HCT116 (cell line): ENCODE data around the gene SLC66A3. TPM values are rescaled to one million over a fixed set of nuclear protein-coding genes. Genes with fewer than 3 reads are reported as not detected.

ENCODE experiments used
- ATAC-seq: fragments of 200-7000 bp; cut with Tn5 transposase; 2 replicates; pipeline ENCODE4 v1.9.1; 2020; ENCODE audit warnings: mild to moderate bottlenecking, moderate library complexity
- BruUV-seq: library from RNA; stranded (reverse); fragments of 400-500 nt; replicated peaks from 2 replicates; lab custom pipeline; 2021; lab: Mats Ljungman, UMichigan
- CTCF ChIA-PET: fragments of 300-600 bp; sonication (Branson Sonifier 250); formaldehyde crosslinking; loops from one replicate; lab custom pipeline; 2021; ENCODE audit warnings: antibody characterized with exemption; lab: Charles Lee
- POLR2A ChIA-PET: fragments of 300-600, 350-600 bp; sonication (Branson Sonifier 250); formaldehyde crosslinking; loops from one replicate; lab custom pipeline; 2021; ENCODE audit warnings: antibody characterized with exemption; lab: Charles Lee
- RAD21 ChIA-PET, 2 experiments: fragments of 300-600 bp; sonication (Branson Sonifier 250); formaldehyde crosslinking; loops; one replicate each; lab custom pipeline; 2023; ENCODE audit warnings: low total read pairs in 2 of 2; ENCODE audit not compliant: uncharacterized antibody in 2 of 2, unreplicated experiment in 2 of 2, low non-redundant PET in 1 of 2; lab: Charles Lee
- DNase-seq: peaks from one replicate; pipeline ENCODE4 v3.0.0-alpha.2; 2010; ENCODE audit warnings: low read depth, low spot score
- H2AFZ ChIP-seq: fragments of 200-600 bp; shearing (Covaris generic), sonication (generic); 2 replicates; pipeline ENCODE4 v1.6.1; 2017; ENCODE audit warnings: low read depth, mixed run types, mixed read lengths, antibody characterized with exemption, low read length; ENCODE audit not compliant: poor library complexity, severe bottlenecking
- H3K27ac ChIP-seq: 2 replicates; pipeline ENCODE4 v1.5.1; 2012; ENCODE audit warnings: low read depth, low read length
- H3K27me3 ChIP-seq: fragments of 200-600 bp; sonication (generic); 2 replicates; pipeline ENCODE4 v1.6.1; 2016; ENCODE audit warnings: mixed run types, low read length, mixed read lengths; ENCODE audit not compliant: insufficient read depth
- H3K36me3 ChIP-seq, 2 experiments: fragments of 200-500 bp in 1 of 2; fragments of 200-600 bp in 1 of 2; sonication (Bioruptor generic) in 1 of 2; sonication (generic) in 1 of 2; 2 replicates each; pipeline versions ENCODE4 v1.5.1 to v1.6.1; 2014 to 2016; ENCODE audit warnings: low read length in 2 of 2, inconsistent platforms in 1 of 2, mixed read lengths in 1 of 2, mixed run types in 1 of 2; ENCODE audit not compliant: insufficient read depth in 2 of 2, control insufficient read depth in 1 of 2
- H3K4me1 ChIP-seq, 2 experiments: fragments of 200-600 bp in 1 of 2; sonication (generic) in 1 of 2; 2 replicates each; pipeline versions ENCODE4 v1.5.1 to v1.6.1; 2012 to 2017; ENCODE audit warnings: low read length in 2 of 2, inconsistent platforms in 1 of 2, mild to moderate bottlenecking in 1 of 2, mixed read lengths in 1 of 2, mixed run types in 1 of 2, moderate library complexity in 1 of 2; ENCODE audit not compliant: insufficient read depth in 2 of 2, control insufficient read depth in 1 of 2
- H3K4me2 ChIP-seq: fragments of 200-600 bp; sonication (generic); 2 replicates; pipeline ENCODE4 v1.6.1; 2017; ENCODE audit warnings: mixed run types, low read length, mixed read lengths
- H3K4me3 ChIP-seq, 2 experiments: fragments of 200-600 bp in 1 of 2; sonication (generic) in 1 of 2; replicated peaks in 1 of 2; 2 replicates each; pipeline ENCODE4 v1.5.1; 2011 to 2016; ENCODE audit warnings: low read length in 2 of 2, control low read depth in 1 of 2, low read depth in 1 of 2, mild to moderate bottlenecking in 1 of 2, mixed read lengths in 1 of 2, mixed run types in 1 of 2
- H3K79me2 ChIP-seq: fragments of 200-600 bp; sonication (generic); 2 replicates; pipeline ENCODE4 v1.6.1; 2017; ENCODE audit warnings: mild to moderate bottlenecking, mixed run types, low read length, moderate library complexity, mixed read lengths; ENCODE audit not compliant: insufficient read depth
- H3K9ac ChIP-seq: fragments of 200-600 bp; sonication (generic); 2 replicates; pipeline ENCODE4 v1.6.1; 2016; ENCODE audit warnings: low read length, mixed read lengths
- H3K9me2 ChIP-seq: fragments of 200-600 bp; sonication (generic), shearing (Covaris generic); 2 replicates; pipeline ENCODE4 v1.6.1; 2017; ENCODE audit warnings: mixed run types, mild to moderate bottlenecking, moderate library complexity; ENCODE audit not compliant: insufficient read depth
- H3K9me3 ChIP-seq, 2 experiments: fragments of 200-500 bp in 1 of 2; fragments of 200-600 bp in 1 of 2; sonication (Bioruptor generic) in 1 of 2; sonication (generic) in 1 of 2; 2 replicates each; pipeline ENCODE4 v1.6.1; 2014 to 2017; ENCODE audit warnings: low read length in 2 of 2, mixed read lengths in 2 of 2, inconsistent platforms in 1 of 2, low read depth in 1 of 2, mild to moderate bottlenecking in 1 of 2, mixed run types in 1 of 2, moderate library complexity in 1 of 2; ENCODE audit not compliant: control insufficient read depth in 1 of 2, insufficient read depth in 1 of 2
- H4K20me1 ChIP-seq: fragments of 200-600 bp; sonication (generic), shearing (Covaris generic); 2 replicates; pipeline ENCODE4 v1.6.1; 2017; ENCODE audit warnings: mixed run types, mild to moderate bottlenecking, moderate library complexity; ENCODE audit not compliant: insufficient read depth
- ATF3 ChIP-seq: IDR thresholded peaks from 2 replicates; pipeline ENCODE4 v1.6.1; 2012
- CBX3 ChIP-seq: IDR thresholded peaks from 2 replicates; pipeline ENCODE4 v1.6.1; 2012; ENCODE audit warnings: low read depth
- CEBPB ChIP-seq: IDR thresholded peaks from 2 replicates; pipeline ENCODE4 v1.6.1; 2012; ENCODE audit warnings: low read depth
- EGR1 ChIP-seq: IDR thresholded peaks from 2 replicates; pipeline ENCODE4 v1.6.1; 2012; ENCODE audit warnings: low read depth
- ELF1 ChIP-seq: IDR thresholded peaks from 2 replicates; pipeline ENCODE4 v1.6.1; 2012; ENCODE audit warnings: low read depth, borderline replicate concordance
- EZH2 ChIP-seq: fragments of 200-600 bp; sonication (generic); IDR thresholded peaks from 2 replicates; pipeline ENCODE4 v1.6.1; 2017; ENCODE audit warnings: antibody characterized with exemption, mixed run types
- EZH2phosphoT487 ChIP-seq: fragments of 200-600 bp; IDR thresholded peaks from 2 replicates; pipeline ENCODE4 v1.6.1; 2018; ENCODE audit warnings: antibody characterized with exemption, borderline replicate concordance
- FOSL1 ChIP-seq: IDR thresholded peaks from 2 replicates; pipeline ENCODE4 v1.6.1; 2012; ENCODE audit warnings: low read depth
- JUND ChIP-seq: IDR thresholded peaks from 2 replicates; pipeline ENCODE4 v1.6.1; 2012
- POLR2A ChIP-seq: IDR thresholded peaks from 2 replicates; pipeline ENCODE4 v1.7.0; 2011; ENCODE audit warnings: borderline replicate concordance; ENCODE audit not compliant: insufficient read depth, insufficient read length; ENCODE audit errors: extremely low read depth
- POLR2AphosphoS5 ChIP-seq: IDR thresholded peaks from 2 replicates; pipeline ENCODE4 v1.6.1; 2011; ENCODE audit warnings: mild to moderate bottlenecking, low read depth, low read length, moderate library complexity
- RAD21 ChIP-seq: IDR thresholded peaks from 2 replicates; pipeline ENCODE4 v1.6.1; 2012; ENCODE audit warnings: low read depth, mild to moderate bottlenecking
- REST ChIP-seq: IDR thresholded peaks from 2 replicates; pipeline ENCODE4 v1.6.1; 2012; ENCODE audit warnings: low read depth
- SIN3A ChIP-seq: IDR thresholded peaks from 2 replicates; pipeline ENCODE4 v1.6.1; 2012; ENCODE audit warnings: low read depth
- SP1 ChIP-seq: IDR thresholded peaks from 2 replicates; pipeline ENCODE4 v1.6.1; 2012; ENCODE audit warnings: low read depth
- SRF ChIP-seq: IDR thresholded peaks from 2 replicates; pipeline ENCODE4 v1.6.1; 2012; ENCODE audit warnings: low read depth
- TCF7L2 ChIP-seq: IDR thresholded peaks from 2 replicates; pipeline ENCODE4 v1.7.0; 2011; ENCODE audit warnings: borderline replicate concordance, inconsistent platforms; ENCODE audit not compliant: insufficient read depth, insufficient read length; ENCODE audit errors: extremely low read depth
- YY1 ChIP-seq: IDR thresholded peaks from 2 replicates; pipeline ENCODE4 v1.6.1; 2011; ENCODE audit warnings: low read length, low read depth, moderate library complexity, mild to moderate bottlenecking; ENCODE audit not compliant: insufficient replicate concordance; ENCODE audit errors: extremely low read depth
- ZBTB33 ChIP-seq: IDR thresholded peaks from 2 replicates; pipeline ENCODE4 v1.6.1; 2011; ENCODE audit warnings: mild to moderate bottlenecking, low read length, moderate library complexity; ENCODE audit not compliant: insufficient replicate concordance; ENCODE audit errors: extremely low read depth
- ZFX ChIP-seq: fragments of 450-650 bp; IDR thresholded peaks from 2 replicates; pipeline ENCODE4 v1.6.1; 2017
- ZNF274 ChIP-seq: fragments of 200-500 bp; sonication (Bioruptor generic); IDR thresholded peaks from 2 replicates; pipeline ENCODE4 v1.6.1; 2014; ENCODE audit warnings: mild to moderate bottlenecking, low read depth, low read length, inconsistent platforms
- intact Hi-C: fragments of 100-400 bp; cut with micrococcal nuclease; formaldehyde crosslinking; loops from 2 replicates; pipeline ENCODE4 v1.10.0; 2022
- total RNA-seq: library from RNA; stranded (reverse); gene quantifications from one replicate; pipeline ENCODE4 v1.2.1, GENCODE V29; 2021; ENCODE audit not compliant: unreplicated experiment

The SLC66A3 gene
- total RNA-seq, 1 experiment from 2014 or later = 15.9 TPM

GRCh38 chr2:11203480-11203879, 48.2 kb downstream of the SLC66A3 start:
- ChIA-PET RAD21 (no interaction called here), POLR2A (no interaction called here), CTCF (interaction anchor here (1.0 kb wide), 1 partner anchor 12 kb away, joined by 3 read pairs; no protein-coding TSS in a partner anchor)
- peak; percentile 65 for DNase-seq
- no TSS peak for BruUV-seq
- peak; percentile 82 for ATAC-seq
- Histone ChIP-seq H3K36me3 (peaks cover 4 to 15% of the 10 kb centered on the region in 2 experiments; a peak in 3 of 4 replicates), H3K4me3 (no peak overlapping the region; a peak in 1 of 4 replicates), H2AFZ (no peak overlapping the region), H3K79me2 (no peaks in the 10 kb centered on the region), H3K4me1 (peaks cover 13 to 22% of the 10 kb centered on the region in 2 experiments; a peak in 3 of 4 replicates), H3K9ac (peak overlapping the region; percentile 15; the same call in 1 of the 2 replicates), H3K9me3 (no peaks in the 10 kb centered on the region), H3K9me2 (no peaks in the 10 kb centered on the region), H3K27ac (peak overlapping the region; percentile 40; the same call in 1 of the 2 replicates), H4K20me1 (no peaks in the 10 kb centered on the region), H3K27me3 (no peaks in the 10 kb centered on the region), H3K4me2 (peak overlapping the region; percentile 44)
- intact Hi-C loops = no loop called here
- peak; percentile 90 for TF ChIP-seq SP1
- no peak; the same call in 1 of the 2 replicates for TF ChIP-seq ELF1
- TF ChIP-seq FOSL1 = peak; percentile 98
- TF ChIP-seq SRF = peak; percentile 75; the same call in 1 of the 2 replicates
- TF ChIP-seq CBX3 = peak; percentile 89
- no peak for TF ChIP-seq EZH2
- peak; percentile 97 for TF ChIP-seq JUND
- no peak for TF ChIP-seq POLR2A
- TF ChIP-seq RAD21 = 0 out of 2 replicates have a peak, but pooled peaks have one; percentile 6
- no peak for TF ChIP-seq ZBTB33
- no peak for TF ChIP-seq YY1
- TF ChIP-seq ZFX = no peak
- no peak for TF ChIP-seq TCF7L2
- TF ChIP-seq POLR2AphosphoS5 = no peak
- peak; percentile 31; the same call in 1 of the 2 replicates for TF ChIP-seq EGR1
- TF ChIP-seq SIN3A = 0 out of 2 replicates have a peak, but pooled peaks have one; percentile 64
- no peak for TF ChIP-seq REST
- peak; percentile 76; the same call in 1 of the 2 replicates for TF ChIP-seq CEBPB
- TF ChIP-seq EZH2phosphoT487 = no peak
- TF ChIP-seq ZNF274 = no peak
- peak; percentile 20; the same call in 1 of the 2 replicates for TF ChIP-seq ATF3
